Spleen (tissue), 7 donors: Measurements from ENCODE around the gene XPO4.

ENCODE experiments used
- POLR2A ChIP-seq, 3 donors: fragments of 450-650 bp; IDR thresholded peaks; one replicate each; pipeline ENCODE4 v1.5.1; 2017; ENCODE audit warnings: antibody characterized with exemption in 3 of 3, mild to moderate bottlenecking in 1 of 3
- POLR2AphosphoS5 ChIP-seq, 3 donors: sonication (generic); formaldehyde crosslinking; IDR thresholded peaks; one replicate each; pipeline ENCODE4 v1.5.1; 2017; ENCODE audit warnings: antibody characterized with exemption in 3 of 3
- TF ChIP-seq, protein P1 (sequence below), 11 experiments: fragments of 200-600 bp in 7 of 11; fragments of 450-650 bp in 4 of 11; sonication (generic) in 4 of 11; IDR thresholded peaks in 8 of 11; conservative IDR thresholded peaks in 3 of 11; 1 replicate in 7 of 11; 2 replicates in 4 of 11; pipeline versions ENCODE4 v1.4.0 to v1.8.0; 2016 to 2021; ENCODE audit warnings: antibody characterized with exemption in 11 of 11, inconsistent platforms in 4 of 11, mild to moderate bottlenecking in 1 of 11
- donor health status: DM: no; HTN: no; CAD: no; lungs with moderate emphysema.
- donor health status: DM: no; HTN: no; CAD: no.
- donor health status: DM: no; HTN: no; CAD: no.

- no peak for TF ChIP-seq POLR2A (IDR thresholded peaks at IDR 0.05)
- TF ChIP-seq, protein P1, sequence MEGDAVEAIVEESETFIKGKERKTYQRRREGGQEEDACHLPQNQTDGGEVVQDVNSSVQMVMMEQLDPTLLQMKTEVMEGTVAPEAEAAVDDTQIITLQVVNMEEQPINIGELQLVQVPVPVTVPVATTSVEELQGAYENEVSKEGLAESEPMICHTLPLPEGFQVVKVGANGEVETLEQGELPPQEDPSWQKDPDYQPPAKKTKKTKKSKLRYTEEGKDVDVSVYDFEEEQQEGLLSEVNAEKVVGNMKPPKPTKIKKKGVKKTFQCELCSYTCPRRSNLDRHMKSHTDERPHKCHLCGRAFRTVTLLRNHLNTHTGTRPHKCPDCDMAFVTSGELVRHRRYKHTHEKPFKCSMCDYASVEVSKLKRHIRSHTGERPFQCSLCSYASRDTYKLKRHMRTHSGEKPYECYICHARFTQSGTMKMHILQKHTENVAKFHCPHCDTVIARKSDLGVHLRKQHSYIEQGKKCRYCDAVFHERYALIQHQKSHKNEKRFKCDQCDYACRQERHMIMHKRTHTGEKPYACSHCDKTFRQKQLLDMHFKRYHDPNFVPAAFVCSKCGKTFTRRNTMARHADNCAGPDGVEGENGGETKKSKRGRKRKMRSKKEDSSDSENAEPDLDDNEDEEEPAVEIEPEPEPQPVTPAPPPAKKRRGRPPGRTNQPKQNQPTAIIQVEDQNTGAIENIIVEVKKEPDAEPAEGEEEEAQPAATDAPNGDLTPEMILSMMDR (IDR thresholded peaks at IDR 0.05 in 8 of 11, conservative IDR thresholded peaks at IDR 0.05 in 3 of 11): no peak
- TF ChIP-seq POLR2AphosphoS5 (IDR thresholded peaks at IDR 0.05): no peak
These were observed 70.6 kb downstream of the XPO4 start for GRCh38 chr13:20831933-20832332.
